Stromal cell of bone marrow (primary cell): ENCODE results near the gene XRRA1.
"Not testable (repeated sequence)": the region's sequence is repeated elsewhere in the genome, so short reads cannot be mapped to it uniquely, and the experiment has no call there.

Experiments
- DNase-seq: peaks from one replicate; pipeline ENCODE4 v3.0.0-alpha.2; 2012; ENCODE audit warnings: low read depth

XRRA1 gene

DNA sequence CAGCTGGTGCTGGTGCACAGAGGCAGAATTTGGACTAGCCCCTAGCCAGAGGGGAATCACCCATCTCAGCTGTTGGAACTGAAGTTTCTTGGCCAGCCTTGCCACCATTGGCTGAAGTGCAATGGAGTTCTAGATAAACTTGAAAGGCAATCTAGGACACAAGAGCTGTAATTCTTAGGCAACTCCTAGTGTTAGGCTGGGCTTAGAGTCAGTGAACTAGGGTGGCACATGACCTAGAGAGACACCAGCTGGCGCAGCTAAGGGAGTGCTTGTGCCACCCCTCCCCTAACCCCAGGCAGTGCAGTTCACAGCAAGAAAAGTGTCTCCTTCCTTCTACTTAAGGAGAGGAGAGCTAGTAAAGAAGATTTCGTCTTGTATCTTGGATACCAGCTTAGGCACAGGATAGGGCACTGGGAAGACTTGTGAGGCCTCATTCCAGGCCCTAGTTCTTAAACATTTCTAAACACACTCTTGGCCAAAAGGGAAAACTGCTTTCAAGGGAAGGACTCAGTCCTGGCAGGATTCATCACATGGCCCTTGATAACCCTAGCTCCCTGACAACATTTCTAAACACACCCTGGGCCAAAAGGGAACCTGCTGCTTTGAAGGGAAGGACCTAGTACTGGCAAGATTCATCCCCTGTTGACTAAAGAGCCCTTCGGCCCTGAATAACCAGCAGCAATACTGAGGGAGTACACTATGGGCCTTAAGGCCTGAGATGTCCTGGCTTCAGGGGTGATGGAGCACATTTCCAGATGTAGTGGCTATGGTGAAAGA lies 53.4 kb downstream of the XRRA1 start:
- no peak for DNase-seq

DNA sequence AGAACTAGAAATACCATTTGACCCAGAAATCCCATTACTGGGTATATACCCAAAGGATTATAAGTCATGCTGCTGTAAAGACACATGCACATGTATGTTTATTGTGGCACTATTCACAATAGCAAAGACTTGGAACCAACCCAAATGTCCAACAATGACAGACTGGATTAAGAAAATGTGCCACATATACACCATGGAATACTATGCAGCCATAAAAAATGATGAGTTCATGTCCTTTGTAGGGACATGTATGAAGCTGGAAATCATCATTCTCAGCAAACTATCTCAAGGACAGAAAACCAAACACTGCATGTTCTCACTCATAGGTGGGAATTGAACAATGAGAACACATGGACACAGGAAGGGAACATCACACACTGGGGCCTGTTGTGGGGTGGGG lies 55.9 kb downstream of the XRRA1 start:
- not testable (repeated sequence) for DNase-seq

DNA sequence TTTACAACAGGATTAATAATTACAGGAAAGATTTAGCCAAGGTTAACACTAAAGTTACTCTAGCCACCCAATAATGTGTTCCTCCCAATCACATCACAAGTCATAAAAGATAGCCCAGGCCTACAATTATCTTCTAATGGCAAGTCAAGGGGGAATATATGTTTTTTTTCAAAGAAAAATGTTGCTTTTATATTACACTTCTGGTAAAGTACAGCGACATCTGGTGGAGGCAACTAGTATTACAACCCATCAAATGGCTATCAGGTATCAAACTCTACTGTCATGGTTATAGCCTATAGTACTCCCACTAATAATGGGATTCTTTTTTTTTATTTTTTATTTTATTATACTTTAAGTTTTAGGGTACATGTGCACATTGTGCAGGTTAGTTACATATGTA lies 71.8 kb downstream of the XRRA1 start:
- no peak for DNase-seq

GRCh38 chr11:74871037-74871436 lies 77.9 kb downstream of the XRRA1 start:
- no peak for DNase-seq

GRCh38 chr11:74870485-74870884 lies 78.4 kb downstream of the XRRA1 start:
- peak; percentile 5 for DNase-seq

DNA sequence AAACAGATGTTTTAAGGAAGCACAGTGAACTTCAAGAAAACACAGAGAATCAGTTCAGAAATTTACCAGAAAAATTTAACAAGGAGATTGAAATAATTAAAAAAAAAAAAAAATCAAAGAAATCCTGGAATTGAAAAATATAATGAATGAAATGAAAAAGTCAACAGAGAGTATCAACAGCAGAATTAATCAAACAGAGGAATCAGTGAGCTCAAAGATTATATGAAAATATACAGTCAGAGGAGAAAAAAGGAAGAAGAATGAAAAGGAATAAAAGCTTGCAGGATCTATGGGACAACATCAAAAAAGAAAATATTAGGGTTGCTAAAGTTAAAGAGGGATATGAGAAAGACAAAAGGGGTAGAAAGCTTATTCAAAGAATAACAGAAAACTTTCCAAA lies 82.3 kb downstream of the XRRA1 start:
- no peak for DNase-seq

DNA sequence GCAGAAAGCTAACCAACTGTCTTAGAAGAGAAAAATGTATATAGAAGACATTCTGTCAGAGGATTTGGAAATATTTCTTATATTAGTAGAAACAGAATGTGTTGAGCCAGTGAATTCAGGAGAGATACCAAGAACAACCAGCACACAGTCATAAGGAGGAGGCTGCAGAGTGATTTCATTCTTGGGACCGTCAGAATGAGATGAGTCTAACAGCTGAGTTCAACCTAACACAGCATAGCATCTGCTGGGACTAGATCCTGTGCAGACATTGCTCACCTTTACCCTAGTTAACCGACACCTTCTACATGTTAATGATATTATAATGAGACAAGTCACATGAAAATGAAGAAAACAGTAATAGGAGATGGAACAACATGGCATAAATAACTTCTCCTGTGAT lies 85.5 kb downstream of the XRRA1 start:
- DNase-seq: no peak

DNA sequence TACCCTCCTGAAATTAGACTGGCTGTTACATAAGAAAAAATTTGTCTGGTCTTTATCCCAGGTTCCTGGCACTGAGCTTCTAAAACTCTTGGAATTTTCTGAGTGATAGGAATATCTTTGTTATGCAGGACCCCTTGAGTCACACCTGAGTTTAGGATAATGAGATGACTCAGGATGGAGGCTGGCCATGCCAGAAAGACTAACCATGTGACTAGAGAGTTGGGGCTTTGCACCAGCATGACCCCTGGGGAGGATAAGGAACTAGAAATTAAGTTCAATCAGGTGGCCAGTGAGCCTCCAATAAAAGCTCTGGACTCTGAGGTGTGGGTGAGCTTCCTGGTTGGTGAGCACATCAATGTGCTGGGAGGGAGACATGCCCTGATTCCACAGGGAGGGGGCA lies 88.1 kb downstream of the XRRA1 start:
- DNase-seq: no peak

GRCh38 chr11:74853223-74853622 lies 95.7 kb downstream of the XRRA1 start:
- no peak for DNase-seq

DNA sequence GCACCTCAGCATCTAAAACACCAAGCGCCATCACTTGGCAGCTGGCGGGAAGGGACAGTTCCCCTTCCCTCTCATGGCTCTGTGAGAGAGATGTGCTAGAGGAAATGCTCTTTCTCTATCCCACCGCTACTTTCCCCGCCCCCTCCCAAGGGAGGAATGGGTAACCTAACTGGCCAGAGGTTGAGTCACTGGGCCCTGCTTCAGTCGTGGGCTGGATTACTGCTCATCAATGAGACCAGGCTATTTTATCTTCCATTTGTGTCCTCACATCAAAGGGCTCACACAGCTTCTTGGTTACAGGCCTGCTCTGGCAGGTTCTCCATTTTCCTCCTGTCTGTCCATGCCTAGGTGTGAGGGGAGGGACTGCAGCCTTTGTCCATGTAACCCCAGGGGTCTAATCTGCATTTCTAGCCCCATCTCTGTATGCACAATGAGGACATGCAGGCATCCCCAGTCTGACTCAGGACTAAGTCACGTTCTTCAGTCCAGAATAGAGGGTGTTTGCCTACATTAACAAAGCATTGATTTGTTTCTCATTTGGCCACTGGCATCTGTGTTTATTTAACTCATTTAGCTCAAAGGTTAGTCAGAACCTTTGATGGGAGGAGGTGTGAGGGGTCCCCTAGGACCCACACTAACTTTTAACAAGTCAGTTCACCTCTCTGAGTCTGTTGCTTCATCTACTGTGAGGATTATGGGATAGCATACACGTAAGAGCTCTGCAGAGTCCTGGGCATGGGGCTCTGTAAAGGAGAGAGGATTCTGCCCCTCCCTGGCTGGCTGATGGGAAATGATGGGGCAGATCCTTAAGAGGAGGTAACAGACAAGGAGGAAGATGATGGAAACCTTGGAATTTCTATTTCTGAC lies 99.1 kb downstream of the XRRA1 start:
- DNase-seq: peak; percentile 87

GRCh38 chr11:74847895-74848294 lies 101.0 kb downstream of the XRRA1 start:
- DNase-seq: no peak

GRCh38 chr11:74847395-74847794 lies 101.5 kb downstream of the XRRA1 start:
- DNase-seq: no peak

- no peak for DNase-seq
Observed at GRCh38 chr11:74846770-74847169, 102.1 kb downstream of the XRRA1 start.

GRCh38 chr11:74845978-74846517 lies 102.8 kb downstream of the XRRA1 start:
- no peak for DNase-seq

GRCh38 chr11:74844865-74845264 lies 104.0 kb downstream of the XRRA1 start:
- DNase-seq: no peak

GRCh38 chr11:74844072-74844471 lies 104.8 kb downstream of the XRRA1 start:
- DNase-seq: no peak

GRCh38 chr11:74842967-74843366 lies 105.9 kb downstream of the XRRA1 start:
- no peak for DNase-seq

DNA sequence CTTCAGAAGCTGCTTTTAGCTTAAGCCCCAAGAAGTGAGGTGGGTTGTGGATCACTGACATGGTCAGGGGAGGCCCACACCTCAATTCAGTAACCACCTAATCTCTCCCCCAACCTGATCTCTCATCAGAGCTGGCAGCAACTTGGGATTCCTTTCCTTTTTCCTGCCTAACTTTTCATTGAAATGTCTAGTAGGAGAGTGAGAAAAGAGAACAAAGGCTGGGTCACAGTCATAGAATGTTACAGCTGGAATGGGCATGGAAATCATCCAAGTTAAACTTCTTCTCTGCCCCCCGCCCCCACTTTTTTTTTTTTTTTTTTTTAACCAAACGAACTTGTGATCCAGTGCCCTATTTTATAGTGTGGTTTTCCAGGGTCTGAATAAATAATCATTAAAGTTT lies 108.4 kb downstream of the XRRA1 start:
- no peak for DNase-seq

GRCh38 chr11:74839971-74840370 lies 108.9 kb downstream of the XRRA1 start:
- DNase-seq: no peak

DNA sequence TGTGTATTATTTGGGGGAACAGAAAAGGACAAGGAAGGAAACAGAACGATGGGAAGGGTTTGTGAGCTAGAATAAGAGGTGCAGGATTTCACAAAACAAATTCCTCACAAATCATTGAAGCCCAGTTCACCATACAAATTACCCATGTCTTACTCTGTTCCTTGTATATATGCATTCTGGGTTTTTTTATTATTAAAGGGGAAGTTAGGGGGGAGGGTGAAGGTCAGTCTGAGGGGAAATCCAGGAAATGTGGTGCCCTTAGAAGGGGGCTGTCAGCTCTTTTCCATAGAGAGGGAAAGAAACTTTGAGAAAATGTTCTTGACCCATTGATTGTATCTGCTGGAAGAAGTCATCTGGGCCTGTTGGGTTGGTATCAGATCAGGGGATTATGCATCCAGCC lies 109.4 kb downstream of the XRRA1 start:
- no peak for DNase-seq

- DNase-seq: no peak
Observed at GRCh38 chr11:74838188-74838587, 110.7 kb downstream of the XRRA1 start.

- no peak for DNase-seq
Observed at GRCh38 chr11:74837191-74837590, 111.7 kb downstream of the XRRA1 start.

DNA sequence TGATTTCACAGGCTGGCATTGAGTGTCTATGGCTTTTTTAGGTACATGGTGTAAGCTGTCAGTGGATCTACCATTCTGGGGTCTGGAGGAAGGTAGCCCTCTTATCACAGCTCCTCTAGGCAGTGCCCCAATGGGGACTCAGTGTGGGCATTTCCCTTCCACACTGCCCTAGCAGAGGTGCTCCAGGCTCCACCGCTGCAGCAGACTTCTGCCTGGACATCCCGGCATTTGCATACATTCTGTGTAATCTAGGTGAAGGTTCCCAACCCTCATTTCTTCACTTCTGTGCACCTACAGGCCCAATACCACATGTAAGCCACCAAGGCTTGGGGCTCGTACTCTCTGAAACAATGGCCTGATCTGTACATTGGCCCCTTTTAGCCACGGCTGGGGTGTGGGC lies 122.0 kb downstream of the XRRA1 start:
- DNase-seq: no peak
